GM12891 (cell line): ENCODE results near the gene NIF3L1.

ENCODE experiments used
- POLR2A ChIP-seq: IDR thresholded peaks from 2 replicates; pipeline ENCODE4 v1.6.1; 2011; ENCODE audit warnings: low read depth, low read length, control low read depth
- POLR2AphosphoS5 ChIP-seq: IDR thresholded peaks from 2 replicates; pipeline ENCODE4 v1.6.1; 2011; ENCODE audit warnings: low read depth, low read length, control low read depth

DNA sequence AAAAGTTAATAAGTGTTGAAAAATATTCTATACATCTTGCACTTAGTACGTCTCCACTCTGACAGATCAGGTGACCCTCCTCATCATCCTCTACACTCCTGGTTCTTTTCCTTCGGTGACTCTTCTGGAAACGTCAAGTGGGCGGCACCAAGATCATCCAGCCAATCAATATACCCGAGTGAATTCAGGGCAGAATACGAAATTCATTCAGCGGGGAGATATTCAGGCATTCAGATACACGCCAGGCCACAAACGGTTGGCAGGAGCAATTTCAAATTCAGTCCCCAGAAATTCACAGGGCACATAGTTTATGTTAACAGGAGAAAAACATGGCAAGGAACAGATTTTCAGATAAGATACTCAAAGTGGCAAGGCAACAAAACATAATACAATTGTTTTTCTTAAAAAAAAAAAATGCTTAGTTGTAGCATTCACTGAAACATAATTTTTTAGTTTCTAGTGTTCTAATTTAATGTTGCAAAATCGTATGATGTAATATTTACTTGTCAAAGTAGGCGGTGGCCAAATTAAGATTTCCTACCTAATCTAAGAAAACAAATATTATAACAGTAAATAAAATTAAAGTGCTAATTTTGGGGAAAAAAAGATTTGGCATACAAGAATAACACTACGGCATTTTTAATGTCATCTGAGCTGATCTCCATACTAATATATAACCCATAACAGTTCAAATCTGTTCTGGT lies 28.9 kb upstream of the NIF3L1 start:
- TF ChIP-seq POLR2A (no peak), POLR2AphosphoS5 (no peak)
